NCI-H345 treated with DMSO at 0.1 percent for 48 hours (cell line): ENCODE measurements around the gene FAT1.
"Not testable (repeated sequence)": the region's sequence is repeated elsewhere in the genome, so short reads cannot be mapped to it uniquely, and the experiment has no call there.

Experiments used
- DNase-seq: peaks from one replicate; lab custom pipeline; 2025; ENCODE audit not compliant: unreplicated experiment; lab: John Stamatoyannopoulos, UW

Gene FAT1

DNA sequence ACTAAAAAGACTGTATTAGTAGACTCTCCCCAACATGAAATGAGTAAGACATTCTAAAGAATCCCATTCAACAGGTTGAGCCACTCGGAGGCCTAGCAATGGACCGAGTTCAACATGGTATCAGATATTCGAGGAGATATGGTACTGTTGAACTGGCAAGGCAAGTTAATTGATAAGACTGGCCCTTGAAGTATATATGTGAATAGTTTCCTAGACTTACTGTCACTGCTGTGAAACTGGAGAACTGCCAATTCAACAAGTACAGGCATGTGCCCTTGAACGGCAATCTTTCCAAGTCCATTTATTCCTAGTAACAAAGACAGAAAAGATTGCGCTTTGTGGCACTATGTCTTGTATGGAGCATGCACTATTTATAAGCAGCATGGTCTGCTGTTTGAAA is 24.4 kb downstream of the FAT1 start:
- DNase-seq: peak; percentile 48

DNA sequence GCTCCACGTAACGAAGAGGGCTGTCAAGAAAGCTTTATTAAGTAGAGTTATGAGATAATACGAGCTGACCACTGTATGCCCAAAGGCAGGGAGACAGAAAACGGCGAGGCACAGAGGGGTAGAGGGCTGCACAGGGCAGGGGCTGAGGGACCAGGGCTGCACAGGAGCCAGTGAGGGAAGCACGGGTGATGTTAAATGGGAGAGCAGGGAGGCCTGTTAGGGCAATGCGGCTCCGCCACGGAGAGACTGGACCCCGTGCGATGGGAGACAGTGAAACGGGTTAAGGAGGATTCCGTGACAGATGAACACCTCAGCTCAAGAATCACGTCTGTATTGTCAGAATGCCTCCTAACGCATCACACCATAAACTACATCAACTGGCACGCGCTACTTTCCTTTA is 25.1 kb downstream of the FAT1 start:
- DNase-seq: no peak

GRCh38 chr4:186698028-186698427 is 25.6 kb downstream of the FAT1 start:
- no peak for DNase-seq

GRCh38 chr4:186695392-186695791 is 28.3 kb downstream of the FAT1 start:
- no peak for DNase-seq

- no peak for DNase-seq
Observed at GRCh38 chr4:186693894-186694293, 29.8 kb downstream of the FAT1 start.

- no peak for DNase-seq
Observed at GRCh38 chr4:186693159-186693815, 30.4 kb downstream of the FAT1 start.

- DNase-seq: no peak
Observed at GRCh38 chr4:186691396-186691795, 32.3 kb downstream of the FAT1 start.

DNA sequence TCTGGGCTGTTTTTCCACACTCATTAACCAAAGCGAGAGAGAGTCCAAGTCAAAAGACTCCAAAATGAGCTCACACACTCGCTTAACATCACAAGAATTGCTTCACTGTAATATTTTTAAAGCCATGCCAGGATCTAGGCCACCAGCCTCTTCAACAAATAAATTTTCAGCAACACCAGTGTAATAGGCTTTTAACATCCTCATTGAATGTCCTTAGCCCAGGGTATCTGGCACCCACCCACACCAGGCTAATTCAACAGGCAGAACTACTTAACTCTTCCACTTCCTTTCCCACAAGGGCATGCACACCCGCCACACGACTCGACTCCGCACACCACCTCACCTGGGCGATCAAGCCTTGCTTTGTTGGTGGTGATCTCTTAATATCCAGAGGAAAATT is 34.2 kb downstream of the FAT1 start:
- no peak for DNase-seq

GRCh38 chr4:186688150-186688943 is 35.3 kb downstream of the FAT1 start:
- DNase-seq: peak; percentile 45

DNA sequence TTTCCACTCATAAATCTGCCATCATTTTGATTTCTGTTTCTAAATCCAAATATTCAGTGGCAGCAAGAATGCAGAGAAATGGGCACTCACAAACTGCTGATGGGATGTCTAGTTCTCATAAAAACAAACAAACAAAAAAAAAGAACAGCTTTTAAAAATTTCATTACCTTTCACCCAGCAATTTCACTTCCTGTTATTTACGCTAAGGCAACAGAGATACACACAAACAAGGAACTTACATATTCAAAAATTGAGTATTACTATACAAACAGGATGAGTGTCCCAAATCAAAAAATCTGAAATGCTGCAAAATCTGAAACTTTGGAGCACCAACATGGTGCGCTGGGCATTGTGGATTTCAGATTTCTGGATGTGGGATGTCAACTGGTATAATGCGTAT is 36.4 kb downstream of the FAT1 start:
- DNase-seq: no peak

- DNase-seq: no peak
Observed at GRCh38 chr4:186685767-186686183, 37.9 kb downstream of the FAT1 start.

GRCh38 chr4:186684889-186685309 is 38.8 kb downstream of the FAT1 start:
- DNase-seq: no peak

- no peak for DNase-seq
Observed at GRCh38 chr4:186684220-186684619, 39.4 kb downstream of the FAT1 start.

- no peak for DNase-seq
Observed at GRCh38 chr4:186680641-186681040, 43.0 kb downstream of the FAT1 start.

DNA sequence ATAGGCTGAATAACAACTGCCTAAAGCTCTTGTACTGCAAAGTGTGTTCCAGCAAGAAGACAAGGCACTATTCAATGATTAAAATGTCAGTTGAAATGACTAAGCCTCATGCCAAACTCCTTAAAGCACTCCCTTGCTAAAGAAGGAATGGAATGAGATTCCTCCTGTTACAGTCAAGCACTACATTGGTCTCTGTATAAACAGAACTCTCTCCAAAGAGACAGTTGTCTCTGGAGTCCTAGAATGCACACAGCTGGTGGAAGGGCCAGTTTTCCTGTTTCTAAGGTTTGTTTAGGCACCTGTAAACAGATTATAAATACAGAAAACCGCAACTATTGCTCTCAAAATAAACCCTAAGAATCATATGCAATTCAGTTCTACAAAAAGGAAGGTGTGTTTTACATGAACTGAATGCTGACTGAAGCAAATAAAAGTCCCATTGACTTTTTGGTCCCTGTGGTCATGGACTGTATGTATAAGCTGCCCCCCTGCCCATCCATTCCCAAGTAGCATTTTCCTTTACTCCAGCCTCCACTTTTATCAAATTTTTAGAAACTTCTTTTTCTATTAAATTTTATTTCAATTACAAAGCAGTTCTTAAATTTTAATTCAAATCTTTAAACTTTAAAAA is 47.0 kb downstream of the FAT1 start:
- DNase-seq: no peak

GRCh38 chr4:186669735-186670134 is 53.9 kb downstream of the FAT1 start:
- no peak for DNase-seq

- DNase-seq: no peak
Observed at GRCh38 chr4:186669159-186669731, 54.4 kb downstream of the FAT1 start.

DNA sequence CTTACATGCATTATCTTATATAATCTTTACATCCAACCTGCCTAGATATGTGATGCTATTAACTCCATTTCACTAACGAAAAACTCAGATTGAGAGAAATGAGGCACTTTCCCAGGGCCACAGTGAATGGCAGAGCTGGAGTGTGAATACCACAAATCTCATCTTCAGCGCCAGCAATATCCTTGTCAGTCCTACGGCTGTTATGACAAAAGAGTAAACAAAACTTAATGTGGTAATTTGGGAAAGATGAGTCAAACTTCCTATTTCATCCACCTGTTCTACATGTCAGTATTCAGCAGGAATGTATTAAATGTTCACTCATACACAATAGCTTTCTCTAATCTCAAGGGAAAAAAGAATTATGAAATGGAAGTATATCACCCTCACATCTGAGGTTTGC is 56.9 kb downstream of the FAT1 start:
- DNase-seq: no peak

GRCh38 chr4:186666252-186666651 is 57.4 kb downstream of the FAT1 start:
- no peak for DNase-seq

GRCh38 chr4:186660403-186660802 is 63.3 kb downstream of the FAT1 start:
- no peak for DNase-seq

DNA sequence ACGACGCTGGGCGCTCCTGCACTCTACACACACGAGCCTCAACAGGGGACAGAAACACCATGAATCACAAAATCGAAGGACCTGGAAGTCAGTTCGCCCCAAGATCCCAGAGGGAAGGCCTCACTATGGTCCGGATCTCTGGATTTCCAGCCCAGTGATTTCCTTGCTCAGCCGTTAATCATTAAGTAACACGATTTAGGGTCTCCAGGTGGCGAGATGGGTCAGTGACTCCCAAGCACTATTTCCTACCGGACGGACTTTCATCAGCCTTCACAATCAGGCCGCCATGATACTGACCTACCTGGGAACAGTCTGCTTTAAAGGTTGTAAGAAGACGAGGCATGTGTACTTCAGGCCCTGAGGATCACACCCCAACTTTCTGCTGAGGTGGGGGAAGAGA is 63.7 kb downstream of the FAT1 start:
- no peak for DNase-seq

DNA sequence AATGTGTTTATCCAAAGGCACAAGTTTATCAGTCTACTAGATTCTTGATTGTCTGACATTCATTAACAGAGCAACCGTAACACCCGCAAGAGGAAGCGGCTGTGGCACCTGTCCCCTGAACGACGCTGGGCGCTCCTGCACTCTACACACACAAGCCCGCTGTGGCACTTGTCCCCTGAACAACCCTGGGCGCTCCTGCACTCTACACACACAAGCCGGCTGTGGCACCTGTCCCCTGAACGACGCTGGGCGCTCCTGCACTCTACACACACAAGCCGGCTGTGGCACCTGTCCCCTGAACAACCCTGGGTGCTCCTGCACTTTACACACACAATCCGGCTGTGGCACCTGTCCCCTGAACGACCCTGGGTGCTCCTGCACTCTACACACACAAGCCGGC is 64.2 kb downstream of the FAT1 start:
- not testable (repeated sequence) for DNase-seq
